Lower lobe of right lung (tissue), 2 donors: Measurements from ENCODE around the gene DPP9. TPM values are rescaled to one million over a fixed set of nuclear protein-coding genes. Genes with fewer than 3 reads are reported as not detected.
A peak's percentile ranks its signal among the peaks of the same experiment; 100 is the strongest.

Experiments
- ATAC-seq, 2 donors: fragments of 200-7000 bp; cut with Tn5 transposase; one replicate each; pipeline ENCODE4 v1.9.1; 2020 to 2022; ENCODE audit warnings: mild to moderate bottlenecking in 2 of 2, moderate library complexity in 2 of 2
- DNase-seq: peaks from one replicate; pipeline ENCODE4 v3.0.0-alpha.2; 2020
- H3K27ac ChIP-seq: fragments of 200-600 bp; one replicate; pipeline ENCODE4 v1.8.0; 2022
- H3K27me3 ChIP-seq: fragments of 200-600 bp; one replicate; pipeline ENCODE4 v1.8.0; 2022; ENCODE audit warnings: low read depth
- H3K36me3 ChIP-seq: fragments of 200-600 bp; one replicate; pipeline ENCODE4 v1.8.0; 2022; ENCODE audit warnings: mild to moderate bottlenecking
- H3K4me1 ChIP-seq: fragments of 200-600 bp; one replicate; pipeline ENCODE4 v1.8.0; 2022
- H3K4me3 ChIP-seq: fragments of 200-600 bp; one replicate; pipeline ENCODE4 v1.8.0; 2022; ENCODE audit warnings: mild to moderate bottlenecking
- H3K9me3 ChIP-seq: fragments of 200-600 bp; one replicate; pipeline ENCODE4 v1.8.0; 2022
- intact Hi-C: fragments of 100-400 bp; cut with DNase I; formaldehyde crosslinking; loops from one replicate; pipeline ENCODE4 v1.11.0; 2022
- total RNA-seq: library from RNA; stranded (reverse); fragmentation: NEBNext Ultra II Directional; extraction: Animal tissue kit (Norgen Biotek cat#: 25700); gene quantifications from one replicate; pipeline ENCODE4 v1.2.1, GENCODE V29; 2021
- TF ChIP-seq, protein P1 (sequence below): fragments of 200-600 bp; IDR thresholded peaks from one replicate; pipeline ENCODE4 v1.8.0; 2022; ENCODE audit warnings: antibody characterized with exemption, mild to moderate bottlenecking
- donor health status: DM: no; HTN: yes; CAD: no; lungs with severe emphysema.

DPP9 gene
- total RNA-seq, 1 donor from 2014 or later: 79.6 TPM

DNA sequence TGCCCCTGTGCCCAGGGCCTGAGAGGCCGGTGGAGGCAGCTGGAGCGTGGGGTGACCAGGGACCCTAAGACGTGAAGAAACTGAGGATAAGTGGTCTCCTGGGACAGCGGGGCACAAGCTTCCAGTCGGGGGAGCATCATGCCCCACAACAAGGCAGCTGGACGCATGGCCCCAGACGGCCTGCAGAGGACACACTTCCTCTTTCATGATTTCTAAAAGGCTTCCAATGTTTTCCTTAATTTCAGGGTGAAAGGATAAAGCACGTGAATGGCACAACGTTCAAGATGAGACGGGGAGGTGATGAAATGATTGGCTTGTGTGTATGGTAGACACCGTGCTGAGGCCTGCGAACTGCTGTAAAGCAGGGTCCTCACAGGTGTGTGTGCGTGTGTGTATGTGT is 33.3 kb downstream of the DPP9 start:
- H3K36me3 ChIP-seq: peaks cover 97% of the 10 kb centered on the region
- H3K27ac ChIP-seq: peak overlapping the region; percentile 46
- no peak for DNase-seq
- no peaks in the 10 kb centered on the region for H3K9me3 ChIP-seq
- no peak overlapping the region for H3K4me3 ChIP-seq
- no peaks in the 10 kb centered on the region for H3K27me3 ChIP-seq
- no peak for ATAC-seq
- peaks cover 7% of the 10 kb centered on the region for H3K4me1 ChIP-seq
- intact Hi-C loops: no loop called here
- TF ChIP-seq, protein P1, sequence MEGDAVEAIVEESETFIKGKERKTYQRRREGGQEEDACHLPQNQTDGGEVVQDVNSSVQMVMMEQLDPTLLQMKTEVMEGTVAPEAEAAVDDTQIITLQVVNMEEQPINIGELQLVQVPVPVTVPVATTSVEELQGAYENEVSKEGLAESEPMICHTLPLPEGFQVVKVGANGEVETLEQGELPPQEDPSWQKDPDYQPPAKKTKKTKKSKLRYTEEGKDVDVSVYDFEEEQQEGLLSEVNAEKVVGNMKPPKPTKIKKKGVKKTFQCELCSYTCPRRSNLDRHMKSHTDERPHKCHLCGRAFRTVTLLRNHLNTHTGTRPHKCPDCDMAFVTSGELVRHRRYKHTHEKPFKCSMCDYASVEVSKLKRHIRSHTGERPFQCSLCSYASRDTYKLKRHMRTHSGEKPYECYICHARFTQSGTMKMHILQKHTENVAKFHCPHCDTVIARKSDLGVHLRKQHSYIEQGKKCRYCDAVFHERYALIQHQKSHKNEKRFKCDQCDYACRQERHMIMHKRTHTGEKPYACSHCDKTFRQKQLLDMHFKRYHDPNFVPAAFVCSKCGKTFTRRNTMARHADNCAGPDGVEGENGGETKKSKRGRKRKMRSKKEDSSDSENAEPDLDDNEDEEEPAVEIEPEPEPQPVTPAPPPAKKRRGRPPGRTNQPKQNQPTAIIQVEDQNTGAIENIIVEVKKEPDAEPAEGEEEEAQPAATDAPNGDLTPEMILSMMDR: no peak

DNA sequence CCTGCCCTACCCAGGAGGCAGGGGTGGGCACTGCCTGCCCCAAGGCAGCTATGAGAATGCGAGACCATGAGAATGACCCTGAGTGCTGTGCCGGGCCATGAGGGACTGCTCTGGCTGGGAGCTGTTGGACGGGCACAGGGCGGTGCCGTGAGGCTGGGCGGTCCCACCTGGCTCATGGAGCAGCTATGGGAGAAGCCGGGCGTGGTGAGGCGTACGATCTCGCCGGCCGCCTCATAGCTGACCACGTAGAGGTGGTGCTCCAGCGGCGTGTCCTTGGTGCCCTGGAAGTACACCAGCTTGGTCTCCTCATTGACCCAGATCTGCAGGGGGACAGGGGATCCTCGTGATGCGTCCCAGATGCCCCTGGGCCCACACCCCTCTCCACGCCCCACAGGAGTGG is 34.2 kb downstream of the DPP9 start:
- DNase-seq: no peak
- intact Hi-C loops: no loop called here
- TF ChIP-seq, protein P1: no peak
- Histone ChIP-seq H3K27ac (no peak overlapping the region), H3K36me3 (peaks cover 97% of the 10 kb centered on the region), H3K9me3 (no peaks in the 10 kb centered on the region), H3K4me3 (no peak overlapping the region), H3K27me3 (no peaks in the 10 kb centered on the region), H3K4me1 (peaks cover 7% of the 10 kb centered on the region)
- no peak for ATAC-seq

DNA sequence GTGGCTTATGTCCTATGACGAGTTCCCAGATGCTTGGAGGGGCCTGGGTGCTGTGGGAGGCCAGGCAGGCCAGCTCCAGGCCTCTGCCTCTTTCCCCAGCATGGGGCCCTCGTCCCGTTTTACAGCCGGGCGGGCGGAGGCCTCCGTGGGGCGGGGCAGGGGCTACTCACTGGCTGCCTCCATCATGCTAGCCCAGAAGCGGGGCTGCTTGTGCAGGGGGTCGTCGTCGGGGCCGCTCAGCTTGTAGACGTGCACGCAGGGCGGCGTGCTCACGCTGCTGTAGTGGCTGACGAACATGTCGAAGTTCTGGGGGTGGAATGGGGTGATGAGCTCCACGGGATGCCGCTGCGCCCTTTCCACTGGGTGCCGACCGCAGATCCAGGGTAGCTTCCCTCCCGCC is 35.1 kb downstream of the DPP9 start:
- Histone ChIP-seq H3K27me3 (no peaks in the 10 kb centered on the region), H3K27ac (no peak overlapping the region), H3K4me1 (peaks cover 7% of the 10 kb centered on the region), H3K9me3 (no peaks in the 10 kb centered on the region), H3K4me3 (no peak overlapping the region), H3K36me3 (peaks cover 97% of the 10 kb centered on the region)
- intact Hi-C loops: no loop called here
- TF ChIP-seq, protein P1: no peak
- ATAC-seq: no peak
- DNase-seq: no peak

DNA sequence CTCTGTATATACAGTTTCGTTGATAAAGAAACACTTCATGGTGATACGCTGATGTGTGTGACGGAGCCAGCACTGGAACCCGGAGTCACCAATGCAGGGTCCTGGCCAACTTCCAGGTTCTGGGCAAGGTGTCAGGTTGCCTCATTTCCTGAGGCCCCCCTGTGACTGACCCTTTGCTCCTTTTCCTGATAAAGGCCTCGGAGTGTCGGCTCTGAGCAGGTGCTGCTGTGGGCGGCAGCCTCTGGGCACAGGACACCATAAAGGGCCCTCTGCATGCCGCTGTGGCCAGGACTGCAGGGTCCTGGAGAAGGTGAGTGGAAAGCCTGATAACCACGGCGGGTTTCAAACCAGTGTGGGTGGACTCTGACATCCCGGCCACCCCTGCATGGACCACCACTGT is 36.2 kb downstream of the DPP9 start:
- peaks cover 97% of the 10 kb centered on the region for H3K36me3 ChIP-seq
- H3K27me3 ChIP-seq: no peaks in the 10 kb centered on the region
- no peak overlapping the region for H3K27ac ChIP-seq
- H3K4me3 ChIP-seq: no peak overlapping the region
- ATAC-seq: no peak
- no peaks in the 10 kb centered on the region for H3K9me3 ChIP-seq
- DNase-seq: no peak
- intact Hi-C loops: no loop called here
- TF ChIP-seq, protein P1: no peak
- peaks cover 4% of the 10 kb centered on the region for H3K4me1 ChIP-seq

DNA sequence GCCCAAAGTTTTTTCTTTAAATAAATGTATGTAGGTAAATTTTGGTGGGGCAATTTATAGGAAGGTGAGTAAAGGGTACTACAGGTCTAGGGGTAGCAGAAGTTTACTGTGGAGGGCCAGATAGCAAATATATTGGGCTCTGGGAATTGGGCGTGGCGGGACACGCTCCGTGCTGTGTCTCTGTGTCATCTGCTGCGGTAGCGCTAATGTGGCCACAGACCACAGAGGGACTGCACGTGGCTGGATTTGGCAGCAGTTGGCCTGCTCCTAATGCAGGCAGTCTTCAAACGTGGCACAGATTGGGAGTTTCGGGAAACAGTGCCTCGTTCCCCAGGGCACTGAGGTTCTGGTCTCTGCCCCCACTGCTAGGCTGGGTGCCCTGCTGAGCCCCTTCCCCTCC is 36.9 kb downstream of the DPP9 start:
- no peaks in the 10 kb centered on the region for H3K27me3 ChIP-seq
- H3K4me1 ChIP-seq: no peaks in the 10 kb centered on the region
- H3K4me3 ChIP-seq: no peak overlapping the region
- intact Hi-C loops: no loop called here
- H3K9me3 ChIP-seq: no peaks in the 10 kb centered on the region
- H3K36me3 ChIP-seq: peaks cover 97% of the 10 kb centered on the region
- TF ChIP-seq, protein P1: no peak
- DNase-seq (no peak), ATAC-seq (no peak)
- H3K27ac ChIP-seq: no peak overlapping the region
